AG04449 (cell line): Measurements from ENCODE around the gene ADAMTS16.

Experiments
- CTCF ChIA-PET: fragments of 350-600 bp; formaldehyde crosslinking; extraction: SDS; loops from one replicate; lab custom pipeline; 2021; ENCODE audit warnings: antibody characterized with exemption; lab: Yijun Ruan, JAX
- POLR2A ChIA-PET: fragments of 400-600, 350-600 bp; formaldehyde crosslinking; extraction: SDS; loops from one replicate; lab custom pipeline; 2020; ENCODE audit warnings: antibody characterized with exemption, inconsistent platforms; lab: Yijun Ruan, JAX
- DNase-seq: peaks from one replicate; pipeline ENCODE4 v3.0.0-alpha.2; 2010; ENCODE audit warnings: low read depth, low spot score
- H3K4me3 ChIP-seq: 2 replicates; pipeline ENCODE4 v1.5.1; 2011; ENCODE audit warnings: low read depth, mild to moderate bottlenecking, control low read depth, low read length
- CTCF ChIP-seq: IDR thresholded peaks from one replicate; pipeline ENCODE4 v1.5.1; 2011; ENCODE audit warnings: mild to moderate bottlenecking, moderate library complexity, low read length, control low read depth, inconsistent platforms; ENCODE audit not compliant: insufficient read depth; ENCODE audit errors: missing control alignments

Gene ADAMTS16

GRCh38 chr5:5290674-5291334 lies 150.7 kb downstream of the ADAMTS16 start:
- ChIA-PET POLR2A (no interaction called here), CTCF (no interaction called here)
- DNase-seq: no peak
- no peak overlapping the region for H3K4me3 ChIP-seq
- TF ChIP-seq CTCF: no peak

- DNase-seq: no peak
- TF ChIP-seq CTCF: no peak
- H3K4me3 ChIP-seq: no peak overlapping the region
- ChIA-PET CTCF (no interaction called here), POLR2A (no interaction called here)
These were observed 151.2 kb downstream of the ADAMTS16 start for GRCh38 chr5:5291357-5291756.

GRCh38 chr5:5293029-5293428 lies 152.9 kb downstream of the ADAMTS16 start:
- TF ChIP-seq CTCF: no peak
- POLR2A ChIA-PET: no interaction called here
- H3K4me3 ChIP-seq: no peak overlapping the region
- DNase-seq: no peak
- CTCF ChIA-PET: no interaction called here

GRCh38 chr5:5294429-5294828 lies 154.3 kb downstream of the ADAMTS16 start:
- ChIA-PET CTCF (no interaction called here), POLR2A (no interaction called here)
- H3K4me3 ChIP-seq: no peak overlapping the region
- DNase-seq: no peak
- TF ChIP-seq CTCF: no peak

GRCh38 chr5:5295351-5295750 lies 155.2 kb downstream of the ADAMTS16 start:
- CTCF ChIA-PET: no interaction called here
- no peak for TF ChIP-seq CTCF
- DNase-seq: no peak
- POLR2A ChIA-PET: no interaction called here
- H3K4me3 ChIP-seq: no peak overlapping the region

- DNase-seq: no peak
- POLR2A ChIA-PET: no interaction called here
- H3K4me3 ChIP-seq: no peak overlapping the region
- no peak for TF ChIP-seq CTCF
- CTCF ChIA-PET: no interaction called here
These were observed 155.9 kb downstream of the ADAMTS16 start for GRCh38 chr5:5296051-5296450.
